Astrocyte of the hippocampus (primary cell): ENCODE data around the gene CFAP45.
A peak's percentile ranks its signal among the peaks of the same experiment; 100 is the strongest.

Source experiments
- DNase-seq: peaks from one replicate; pipeline ENCODE4 v3.0.0; 2011; ENCODE audit warnings: low read depth, low spot score

The CFAP45 gene

GRCh38 chr1:159877695-159878444 lies 22.1 kb downstream of the CFAP45 start:
- no peak for DNase-seq

- DNase-seq, result no peak
Observed at GRCh38 chr1:159873530-159874143, 26.3 kb downstream of the CFAP45 start.

DNA sequence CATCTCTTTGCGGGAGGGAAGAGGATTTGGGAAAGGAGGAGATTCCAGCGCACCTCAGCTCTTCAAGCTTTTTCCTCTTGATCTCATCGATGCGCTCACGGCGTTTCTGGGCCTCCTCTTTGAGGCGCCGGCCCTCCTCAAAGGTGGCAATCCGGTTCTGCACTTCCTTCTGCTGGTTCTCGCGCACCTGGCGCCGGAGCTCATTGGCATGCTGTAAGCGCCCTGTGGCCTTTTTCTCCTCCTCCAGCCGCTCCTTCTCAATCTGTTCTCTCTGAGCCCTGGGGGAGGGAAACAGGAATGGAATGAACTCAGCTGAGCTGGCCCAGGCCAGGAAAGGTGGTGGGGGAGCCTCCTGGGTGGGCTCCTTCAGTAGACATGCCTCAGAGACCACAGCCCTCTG lies 27.1 kb downstream of the CFAP45 start:
- no peak for DNase-seq

DNA sequence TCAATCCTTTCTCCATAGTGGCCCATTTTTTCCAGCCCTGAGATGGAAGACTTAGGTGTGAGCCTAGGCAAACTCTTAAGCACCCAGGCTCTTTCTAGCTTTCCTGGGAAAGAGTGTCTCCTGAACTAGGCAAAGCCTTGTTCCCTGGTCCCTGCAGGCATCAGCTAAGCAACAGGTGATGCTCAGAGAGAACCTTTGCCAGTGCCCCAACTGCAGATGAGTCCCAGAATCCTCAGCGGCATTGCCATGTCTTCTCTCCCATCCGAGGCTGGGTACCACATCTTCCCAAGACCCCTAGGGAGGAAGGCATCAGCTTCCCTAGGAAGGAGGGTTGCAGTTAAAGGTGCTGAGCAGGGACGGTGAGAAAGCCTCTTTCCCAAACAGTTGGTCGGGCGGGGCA lies 29.3 kb downstream of the CFAP45 start:
- no peak for DNase-seq

DNA sequence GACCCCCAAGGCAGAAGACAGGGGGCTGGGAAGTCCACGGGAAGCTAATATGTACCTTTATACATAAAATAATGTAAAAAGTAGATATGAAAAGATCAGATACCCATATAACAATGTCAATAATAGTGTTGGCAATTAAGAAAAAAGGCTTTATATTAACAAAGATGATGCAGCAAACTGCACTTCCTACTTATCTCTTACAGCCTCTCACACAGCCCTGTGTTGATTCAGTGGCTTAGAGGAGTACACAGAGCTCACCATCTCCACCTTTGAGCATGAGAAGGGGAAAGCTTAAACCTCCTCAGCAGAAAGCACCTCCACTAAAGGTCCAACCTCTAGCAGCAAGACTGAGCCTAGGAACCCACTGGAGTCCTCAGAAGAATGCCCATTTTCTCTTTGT lies 30.4 kb downstream of the CFAP45 start:
- DNase-seq, result no peak

DNA sequence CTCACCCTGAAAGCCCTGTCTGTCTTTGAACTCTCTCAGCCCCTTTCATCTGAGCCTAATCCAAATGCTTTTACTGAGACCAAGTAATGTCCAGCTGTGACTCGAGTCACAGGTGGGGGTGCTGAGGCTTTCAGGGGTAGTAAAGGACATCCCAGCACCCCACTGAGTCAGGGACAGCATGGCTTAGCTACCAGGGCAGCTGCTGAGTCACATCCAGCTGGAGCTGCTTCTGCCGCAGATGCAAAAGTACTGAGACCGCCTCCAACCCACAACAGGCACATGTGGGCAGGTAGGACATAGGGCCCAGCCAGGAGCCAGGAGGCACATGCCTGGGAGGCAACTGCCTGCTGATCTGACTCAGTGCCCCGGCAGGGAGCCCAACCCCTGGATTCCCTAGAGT lies 30.8 kb downstream of the CFAP45 start:
- DNase-seq, result peak; percentile 48

- no peak for DNase-seq
Observed at GRCh38 chr1:159868766-159869165, 31.2 kb downstream of the CFAP45 start.

DNA sequence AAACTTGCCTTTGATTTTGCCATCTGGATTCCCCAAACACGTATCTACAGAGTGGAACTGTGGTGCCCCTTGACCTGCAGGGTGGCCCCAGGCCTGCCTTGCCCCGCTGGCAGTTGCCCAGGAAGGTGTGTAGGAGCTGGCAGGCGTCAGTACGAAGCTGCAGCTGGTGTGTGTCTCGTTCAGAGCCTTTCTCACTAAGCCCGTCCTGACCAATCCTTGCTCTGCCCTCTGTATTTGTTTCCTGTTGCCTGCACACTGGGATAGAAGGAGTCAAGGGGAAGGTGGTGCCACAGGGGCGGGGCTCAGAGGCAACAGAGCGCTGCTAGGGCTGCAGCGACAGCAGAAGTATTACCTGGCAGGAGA lies 32.3 kb downstream of the CFAP45 start:
- no peak for DNase-seq

DNA sequence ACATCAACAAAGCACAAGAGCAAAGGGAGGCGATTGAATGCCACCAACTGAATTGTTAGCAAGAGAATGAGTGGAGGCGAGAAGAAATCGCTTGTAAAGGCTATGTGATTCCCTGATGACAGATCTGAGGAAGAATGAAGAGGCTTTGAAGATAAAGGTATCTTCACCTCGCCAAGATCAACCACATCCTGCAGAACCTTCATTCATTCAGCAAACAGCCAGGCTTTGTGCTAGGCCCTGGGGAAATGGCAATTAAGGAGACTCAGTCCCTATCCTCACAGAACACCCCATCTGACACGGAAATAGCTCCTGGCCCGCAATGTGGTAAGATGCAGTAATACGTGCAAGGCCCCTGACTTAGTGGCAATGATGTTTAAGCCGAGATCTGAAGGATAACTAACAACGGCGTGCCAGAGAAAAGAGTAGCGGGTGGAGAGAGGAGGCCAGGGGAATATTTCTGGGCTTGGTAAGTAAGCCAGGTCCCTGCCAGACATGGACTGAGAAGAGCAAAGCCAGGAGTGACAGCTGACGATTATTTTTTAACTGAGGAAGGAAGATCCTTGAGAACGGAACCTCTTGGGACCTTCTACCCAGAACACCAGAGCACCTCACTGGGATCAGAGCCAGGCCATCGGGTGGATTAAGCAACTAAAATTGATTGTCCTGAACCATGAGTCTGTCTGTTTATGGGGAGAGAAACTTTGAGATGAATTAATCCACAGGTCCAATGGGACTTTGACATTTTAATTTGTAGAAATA lies 32.9 kb downstream of the CFAP45 start:
- DNase-seq, result no peak

- peak; percentile 31 for DNase-seq
Observed at GRCh38 chr1:159866066-159866465, 33.9 kb downstream of the CFAP45 start.

GRCh38 chr1:159864262-159864661 lies 35.7 kb downstream of the CFAP45 start:
- DNase-seq, result no peak

GRCh38 chr1:159862557-159862956 lies 37.4 kb downstream of the CFAP45 start, which contains the start of gene VSIG8:
VSIG8 (minus strand) TSS chr1:159862657; CDS start chr1:159862521, 136 bp downstream.
- DNase-seq, result no peak

DNA sequence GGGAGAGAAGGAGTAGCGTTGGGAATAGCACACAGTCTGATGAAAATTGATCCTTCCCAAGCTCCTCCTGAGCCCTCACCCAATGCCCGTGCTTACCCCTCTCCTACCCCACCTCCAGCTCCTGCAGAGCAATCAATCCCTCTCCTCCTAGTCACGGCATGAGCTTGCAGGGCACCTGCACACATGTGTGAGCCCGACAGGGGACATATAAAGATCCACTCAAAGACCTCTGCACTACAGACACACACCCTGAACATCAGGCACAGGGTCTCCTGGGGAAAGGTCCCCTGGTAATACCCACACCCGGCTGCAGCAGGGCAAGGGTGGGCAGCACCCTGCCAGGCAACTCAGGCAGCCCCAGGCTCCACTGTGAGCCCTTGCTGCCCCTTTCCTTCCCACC lies 37.9 kb downstream of the CFAP45 start:
- DNase-seq, result no peak

GRCh38 chr1:159861218-159861617 lies 38.7 kb downstream of the CFAP45 start:
- no peak for DNase-seq

GRCh38 chr1:159860456-159860855 lies 39.5 kb downstream of the CFAP45 start:
- DNase-seq, result no peak

- no peak for DNase-seq
Observed at GRCh38 chr1:159859767-159860322, 40.1 kb downstream of the CFAP45 start.

DNA sequence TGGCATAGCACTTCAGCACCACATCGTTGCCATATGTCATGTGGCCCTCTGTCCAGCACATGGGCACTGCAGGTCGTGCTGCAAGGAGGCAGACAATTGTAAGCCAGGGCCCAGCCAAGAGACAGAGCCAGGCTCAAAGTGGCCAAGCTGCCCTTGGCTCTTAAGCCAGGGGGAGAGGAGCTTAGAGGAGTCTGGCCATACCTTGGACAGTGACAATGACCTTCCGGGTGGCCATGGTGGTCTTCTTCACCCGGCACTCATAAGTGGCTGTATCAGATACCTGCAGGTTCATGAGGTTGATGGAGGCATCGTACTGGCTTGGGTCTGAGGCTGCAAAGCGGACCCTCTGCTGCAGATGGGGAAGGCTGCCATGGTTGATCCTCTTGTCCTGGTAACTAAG lies 42.1 kb downstream of the CFAP45 start:
- no peak for DNase-seq

- DNase-seq, result no peak
Observed at GRCh38 chr1:159856576-159856975, 43.4 kb downstream of the CFAP45 start.

DNA sequence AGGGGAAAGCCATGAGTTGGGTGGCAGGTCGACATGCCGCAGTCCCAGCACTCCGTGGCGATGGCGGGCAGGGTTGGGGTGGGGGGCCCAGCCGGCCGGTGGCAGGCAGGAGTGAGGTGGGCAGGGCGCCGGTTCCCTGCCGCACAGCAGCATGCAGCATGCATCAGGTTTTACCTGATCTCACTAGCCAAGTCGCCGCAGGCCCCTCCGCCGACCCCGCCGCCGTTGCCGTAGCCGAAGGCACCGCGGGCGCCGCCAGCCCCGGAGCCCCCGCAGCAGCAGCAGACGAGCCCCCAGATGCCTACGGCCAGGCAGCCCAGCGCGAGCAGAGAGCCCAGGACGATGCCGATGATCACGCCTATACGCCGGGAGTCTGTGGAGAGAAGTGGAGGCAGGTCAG lies 44.3 kb downstream of the CFAP45 start:
- no peak for DNase-seq

DNA sequence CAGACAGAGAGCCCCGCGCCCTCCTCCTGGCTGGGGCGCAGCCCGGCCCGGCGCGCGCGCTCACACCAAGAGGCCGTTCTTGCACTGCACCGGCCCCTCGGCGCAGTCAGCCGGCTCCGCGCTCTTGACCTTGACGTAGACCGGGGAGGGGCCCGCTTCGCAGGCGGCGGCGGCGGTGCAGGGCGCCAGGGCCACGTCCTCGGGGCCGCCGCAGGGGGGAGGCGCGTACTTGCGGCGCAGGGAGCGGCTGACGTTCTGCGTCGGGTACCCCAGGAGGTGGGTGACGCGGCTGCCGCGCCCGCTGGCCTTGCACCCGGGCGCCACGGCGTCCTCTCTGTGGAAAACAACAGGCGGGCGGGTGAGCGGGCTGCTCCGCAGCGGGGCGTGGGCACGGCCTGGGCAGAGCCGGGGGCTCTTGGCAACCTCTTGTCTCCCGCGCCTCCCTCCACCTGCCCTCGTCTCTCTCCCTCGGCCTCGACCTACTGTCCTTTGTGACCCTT lies 45.2 kb downstream of the CFAP45 start:
- peak; percentile 91 for DNase-seq

GRCh38 chr1:159854116-159854692 lies 45.8 kb downstream of the CFAP45 start:
- peak; percentile 75 for DNase-seq
